Upper lobe of left lung (tissue), 6 donors: ENCODE data around the gene HCCS. TPM values are rescaled to one million over a fixed set of nuclear protein-coding genes. Genes with fewer than 3 reads are reported as not detected.

Experiments used
- small RNA-seq, 4 donors: library from RNA; depleted of rRNA; stranded (forward); fragments of <200 nt; gene quantifications; one replicate each; pipeline ENCODE3, GENCODE V24; 2016
- total RNA-seq, 6 donors: library from RNA; depleted of rRNA in 4 of 6; stranded (reverse); fragments of >200 nt in 4 of 6; gene quantifications; one replicate each; pipeline versions ENCODE4 v1.1.0 to v1.2.1, GENCODE V29; 2016 to 2021
- donor health status: DM: no; HTN: no; CAD: no; lungs with moderate emphysema.
- donor health status: DM: no; HTN: yes; CAD: no; lungs with severe emphysema.

HCCS gene
- total RNA-seq, 6 donors from 2014 or later, result 2.1 to 19.6 (median 12.2) TPM

Small RNA genes lying within 50 kb of the gene (small RNA-seq; reads per million reads assigned to genes)
- gene RF00019, result 0 reads per million in 4 donors
- 0 reads per million in 4 donors for gene RF02271

Other genes starting within 250 kb of the HCCS start
- gene AMELX, start 182.1 kb downstream of the HCCS start, total RNA-seq, result not detected